SK-N-MC (cell line): Measurements from ENCODE around the gene ERLIN1.

ENCODE experiments used
- EZH2 ChIP-seq: fragments of 200-600 bp; sonication (generic); IDR thresholded peaks from one replicate; pipeline ENCODE4 v1.6.1; 2017; ENCODE audit warnings: antibody characterized with exemption
- FOXP2 ChIP-seq: optimal IDR thresholded peaks from 2 replicates; pipeline ENCODE3; 2011; ENCODE audit warnings: mild to moderate bottlenecking, moderate library complexity; ENCODE audit not compliant: insufficient read depth; ENCODE audit errors: extremely low read length, control extremely low read depth
- POLR2AphosphoS5 ChIP-seq: IDR thresholded peaks from 2 replicates; pipeline ENCODE4 v1.6.1; 2012; ENCODE audit warnings: mild to moderate bottlenecking, low read depth, low read length, borderline replicate concordance

DNA sequence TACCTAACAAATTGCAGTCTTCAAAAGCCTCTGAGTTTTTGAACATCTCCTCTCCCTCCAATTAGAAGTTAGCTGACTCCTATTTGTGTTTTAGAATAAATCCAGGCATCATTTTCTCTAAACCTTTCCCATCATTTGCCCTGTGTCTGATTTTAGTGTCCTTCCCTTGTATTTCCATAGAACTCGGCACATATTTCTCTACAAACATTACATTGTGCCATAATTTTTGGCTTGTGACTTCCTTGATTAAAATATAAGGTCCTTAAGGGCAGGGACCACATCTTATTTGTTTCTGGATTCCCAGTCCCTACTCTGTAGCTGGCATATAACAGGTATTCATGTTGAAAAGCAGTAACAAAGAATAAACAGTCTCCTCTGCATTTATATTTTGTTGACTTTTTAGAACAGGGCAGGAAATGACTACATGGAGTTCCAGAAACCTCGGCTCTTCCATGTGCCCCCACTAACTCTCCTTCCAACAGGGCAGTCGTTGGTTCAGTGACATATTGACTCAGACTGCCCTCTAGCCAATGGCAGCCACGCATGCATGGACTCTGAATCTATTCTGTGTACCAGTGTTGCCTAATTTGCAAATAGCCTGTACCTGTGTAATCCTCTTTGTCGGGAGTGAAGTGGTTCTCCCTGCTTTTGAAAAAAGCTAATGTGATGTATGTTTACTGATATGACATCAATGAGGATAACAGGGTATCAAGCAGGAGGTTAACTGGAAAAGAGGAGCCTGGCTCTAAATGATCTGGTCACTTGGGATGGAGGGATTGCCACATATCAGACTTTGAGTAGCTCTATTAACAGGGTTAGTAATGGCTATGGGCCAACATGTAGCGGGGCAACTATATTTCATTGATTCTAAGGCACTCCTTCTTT lies 84.4 kb downstream of the ERLIN1 start:
- TF ChIP-seq EZH2, result no peak
- TF ChIP-seq POLR2AphosphoS5, result no peak
- TF ChIP-seq FOXP2, result no peak
